NCI-H82 treated with DMSO at 0.1 percent for 48 hours (cell line): ENCODE results near the gene MPST.
"Not testable (repeated sequence)": the region's sequence is repeated elsewhere in the genome, so short reads cannot be mapped to it uniquely, and the experiment has no call there.

Source experiments
- DNase-seq: peaks from one replicate; lab custom pipeline; 2025; ENCODE audit not compliant: unreplicated experiment; lab: John Stamatoyannopoulos, UW

Gene MPST

GRCh38 chr22:37059876-37060449 is 40.4 kb downstream of the MPST start:
- peak; percentile 7 for DNase-seq

- DNase-seq = no peak
Measured at GRCh38 chr22:37060801-37061610, 41.5 kb downstream of the MPST start.

- DNase-seq = no peak
Measured at GRCh38 chr22:37061611-37062375, 42.3 kb downstream of the MPST start.

GRCh38 chr22:37062376-37062675 is 42.8 kb downstream of the MPST start:
- DNase-seq = no peak

- no peak for DNase-seq
Measured at GRCh38 chr22:37062702-37063381, 43.3 kb downstream of the MPST start.

- DNase-seq = no peak
Measured at GRCh38 chr22:37063431-37064420, 44.2 kb downstream of the MPST start.

GRCh38 chr22:37064553-37064952 is 45.0 kb downstream of the MPST start:
- DNase-seq = no peak

GRCh38 chr22:37065180-37065579 is 45.6 kb downstream of the MPST start:
- no peak for DNase-seq

GRCh38 chr22:37065961-37066360 is 46.4 kb downstream of the MPST start:
- DNase-seq = no peak

GRCh38 chr22:37067428-37067827 is 47.9 kb downstream of the MPST start:
- no peak for DNase-seq

GRCh38 chr22:37068859-37069258 is 49.3 kb downstream of the MPST start:
- DNase-seq = no peak

- no peak for DNase-seq
Measured at GRCh38 chr22:37069319-37069718, 49.8 kb downstream of the MPST start.

- DNase-seq = no peak
Measured at GRCh38 chr22:37069719-37070118, 50.2 kb downstream of the MPST start.

GRCh38 chr22:37070334-37070733 is 50.8 kb downstream of the MPST start:
- DNase-seq = no peak

GRCh38 chr22:37070744-37071143 is 51.2 kb downstream of the MPST start:
- no peak for DNase-seq

GRCh38 chr22:37071850-37072592 is 52.5 kb downstream of the MPST start:
- DNase-seq = not testable (repeated sequence)

- no peak for DNase-seq
Measured at GRCh38 chr22:37072673-37073072, 53.1 kb downstream of the MPST start.

GRCh38 chr22:37074537-37074936 is 55.0 kb downstream of the MPST start:
- no peak for DNase-seq

- DNase-seq = no peak
Measured at GRCh38 chr22:37075046-37075445, 55.5 kb downstream of the MPST start.
